A673 (cell line): ENCODE results near the gene COL9A3.

Experiments
- EZH2 ChIP-seq: fragments of 200-600 bp; sonication (generic); IDR thresholded peaks from 2 replicates; pipeline ENCODE4 v1.6.1; 2017; ENCODE audit warnings: borderline replicate concordance, low read depth, mild to moderate bottlenecking, mixed read lengths, antibody characterized with exemption, low read length; ENCODE audit not compliant: poor library complexity, severe bottlenecking
- TF ChIP-seq, protein P1 (sequence below): fragments of 300-800, 200-600 bp; sonication (generic); conservative IDR thresholded peaks from 2 replicates; pipeline ENCODE4 v1.5.1; 2017; ENCODE audit warnings: low read depth, mild to moderate bottlenecking, antibody characterized with exemption, low read length, moderate library complexity, mixed read lengths

- TF ChIP-seq EZH2: no peak
- TF ChIP-seq, protein P1, sequence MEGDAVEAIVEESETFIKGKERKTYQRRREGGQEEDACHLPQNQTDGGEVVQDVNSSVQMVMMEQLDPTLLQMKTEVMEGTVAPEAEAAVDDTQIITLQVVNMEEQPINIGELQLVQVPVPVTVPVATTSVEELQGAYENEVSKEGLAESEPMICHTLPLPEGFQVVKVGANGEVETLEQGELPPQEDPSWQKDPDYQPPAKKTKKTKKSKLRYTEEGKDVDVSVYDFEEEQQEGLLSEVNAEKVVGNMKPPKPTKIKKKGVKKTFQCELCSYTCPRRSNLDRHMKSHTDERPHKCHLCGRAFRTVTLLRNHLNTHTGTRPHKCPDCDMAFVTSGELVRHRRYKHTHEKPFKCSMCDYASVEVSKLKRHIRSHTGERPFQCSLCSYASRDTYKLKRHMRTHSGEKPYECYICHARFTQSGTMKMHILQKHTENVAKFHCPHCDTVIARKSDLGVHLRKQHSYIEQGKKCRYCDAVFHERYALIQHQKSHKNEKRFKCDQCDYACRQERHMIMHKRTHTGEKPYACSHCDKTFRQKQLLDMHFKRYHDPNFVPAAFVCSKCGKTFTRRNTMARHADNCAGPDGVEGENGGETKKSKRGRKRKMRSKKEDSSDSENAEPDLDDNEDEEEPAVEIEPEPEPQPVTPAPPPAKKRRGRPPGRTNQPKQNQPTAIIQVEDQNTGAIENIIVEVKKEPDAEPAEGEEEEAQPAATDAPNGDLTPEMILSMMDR: no peak
Observed at GRCh38 chr20:62840244-62841197, 23.7 kb downstream of the COL9A3 start.
